SKM-1 treated with dmso at 0.1 percent for 144 hours (cell line): ENCODE data around the gene MECP2.

Experiments
- DNase-seq: peaks from one replicate; lab custom pipeline; 2025; ENCODE audit not compliant: unreplicated experiment; lab: John Stamatoyannopoulos, UW

Gene MECP2

DNA sequence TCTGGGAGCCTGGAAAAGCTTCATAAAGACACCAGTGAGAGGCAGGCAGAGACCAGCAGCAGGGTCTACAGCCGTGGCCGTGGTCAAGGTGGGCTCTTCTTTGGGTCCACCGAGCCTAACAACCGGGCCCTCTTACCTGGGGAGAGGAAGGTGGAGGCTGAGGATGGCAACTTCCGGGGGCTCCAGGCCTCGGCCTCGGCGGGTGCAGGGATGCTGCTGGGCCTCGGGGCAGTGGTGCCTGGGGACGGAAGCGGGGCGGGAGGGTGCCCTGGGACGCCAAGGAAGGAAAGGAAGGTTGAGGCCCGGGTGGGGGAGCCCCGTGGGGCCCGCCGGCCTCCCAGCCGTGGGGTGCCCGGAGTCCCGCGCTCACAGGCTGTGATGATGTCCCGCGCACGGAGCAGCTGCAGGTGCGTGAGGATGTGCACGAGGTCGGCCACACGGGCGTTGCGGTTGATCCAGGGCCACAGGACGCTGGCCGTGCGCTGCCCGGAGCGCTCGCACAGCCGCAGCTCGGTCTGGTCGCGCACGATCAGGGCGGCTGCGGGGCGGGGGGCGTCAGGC lies 78.4 kb downstream of the MECP2 start:
- DNase-seq, result no peak

DNA sequence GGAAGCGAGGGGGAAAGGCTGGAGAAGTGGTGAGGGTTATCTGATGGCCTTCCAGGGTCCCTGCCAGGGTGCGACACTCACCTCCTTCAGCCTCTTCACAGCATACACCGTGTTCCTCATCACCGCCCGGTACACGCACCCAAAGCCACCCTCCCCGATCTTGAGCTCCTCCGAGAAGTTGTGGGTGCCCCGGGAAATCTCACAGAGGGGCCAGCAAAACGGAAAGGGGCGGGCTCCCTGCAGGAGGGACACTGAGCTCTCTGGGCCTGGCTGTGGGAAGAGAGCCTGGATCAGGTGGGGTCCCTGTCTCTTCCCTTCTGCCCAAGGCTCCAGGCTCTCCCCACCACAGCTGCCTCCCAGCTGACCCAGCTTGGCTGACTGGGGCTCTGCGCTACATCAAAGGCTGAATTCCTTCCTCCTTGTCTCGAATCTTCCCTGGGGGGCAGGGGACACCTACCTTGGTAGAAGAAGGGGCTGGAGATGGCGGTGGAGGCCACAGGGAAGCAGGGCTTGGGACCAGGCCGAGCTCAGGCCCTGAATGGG lies 78.9 kb downstream of the MECP2 start:
- no peak for DNase-seq

DNA sequence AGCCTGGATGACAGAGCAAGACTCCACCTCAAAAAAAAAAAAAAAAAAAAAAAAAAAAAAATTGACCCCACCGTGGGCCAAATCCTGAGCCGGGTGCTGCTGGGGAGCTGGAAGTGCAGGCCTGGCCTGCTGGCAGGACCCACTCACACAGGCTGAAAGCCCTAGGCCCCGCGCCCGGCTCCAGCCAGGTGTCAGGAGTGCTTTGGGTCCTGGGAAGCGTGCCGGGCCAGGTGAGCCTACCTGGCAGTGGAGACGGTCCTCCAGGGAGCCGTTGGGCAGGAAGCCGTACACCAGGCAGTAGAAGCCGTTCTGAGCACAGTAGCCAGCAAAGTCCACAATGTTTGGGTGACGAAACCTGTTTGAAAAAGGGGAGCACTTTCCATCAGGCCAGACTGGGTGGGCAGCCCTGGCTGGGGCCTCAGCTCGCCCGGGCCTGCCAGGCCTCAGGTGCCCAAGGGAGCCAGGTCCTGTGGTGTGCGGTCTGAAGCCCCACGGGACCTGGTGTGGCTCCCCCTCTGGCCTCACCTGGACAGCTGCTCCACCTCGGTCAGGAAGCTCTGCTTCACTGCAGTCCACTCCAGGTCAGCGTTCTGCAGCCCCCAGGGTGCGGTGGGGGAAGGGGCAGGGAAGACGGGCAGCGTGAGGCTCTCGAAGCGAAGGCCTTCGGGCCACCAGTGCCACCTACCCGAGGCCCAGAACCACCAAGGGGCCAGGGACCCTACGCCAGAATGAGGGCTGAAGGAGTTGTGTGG lies 79.6 kb downstream of the MECP2 start:
- DNase-seq, result no peak

DNA sequence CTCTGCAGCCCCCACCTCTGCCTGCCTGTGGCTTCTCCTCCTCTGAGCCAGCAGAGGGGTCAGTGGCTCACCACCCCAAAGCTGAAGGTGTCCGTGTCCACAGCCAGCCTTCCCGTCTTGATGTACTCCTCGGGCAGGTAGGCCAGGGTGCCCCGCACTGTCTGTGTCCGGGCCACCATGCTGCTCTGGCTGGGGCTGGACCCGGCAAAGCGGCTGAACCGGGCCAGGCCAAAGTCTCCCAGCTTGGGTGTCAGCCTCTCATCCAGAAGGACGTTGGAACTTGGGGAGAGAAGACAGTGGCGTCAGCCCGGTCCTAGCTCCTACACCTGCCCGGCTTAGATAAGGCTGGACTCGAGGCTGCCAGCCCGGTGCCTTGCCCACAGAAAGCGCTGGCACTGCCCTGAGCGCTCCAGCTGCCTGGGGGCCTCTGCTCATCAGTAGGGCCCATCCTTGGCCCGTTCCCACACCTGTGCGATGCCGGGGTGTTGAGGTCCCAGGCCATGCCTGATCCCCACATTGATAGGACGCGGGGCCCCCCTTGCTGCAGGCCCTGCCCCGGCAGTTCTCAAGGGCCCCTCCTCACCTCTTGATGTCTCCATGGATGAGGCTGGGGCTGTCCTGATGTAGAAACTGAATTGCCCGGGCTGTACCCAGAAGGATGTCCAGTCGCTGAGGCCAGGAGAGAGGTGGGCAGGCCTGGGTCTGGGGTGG lies 81.0 kb downstream of the MECP2 start:
- no peak for DNase-seq

DNA sequence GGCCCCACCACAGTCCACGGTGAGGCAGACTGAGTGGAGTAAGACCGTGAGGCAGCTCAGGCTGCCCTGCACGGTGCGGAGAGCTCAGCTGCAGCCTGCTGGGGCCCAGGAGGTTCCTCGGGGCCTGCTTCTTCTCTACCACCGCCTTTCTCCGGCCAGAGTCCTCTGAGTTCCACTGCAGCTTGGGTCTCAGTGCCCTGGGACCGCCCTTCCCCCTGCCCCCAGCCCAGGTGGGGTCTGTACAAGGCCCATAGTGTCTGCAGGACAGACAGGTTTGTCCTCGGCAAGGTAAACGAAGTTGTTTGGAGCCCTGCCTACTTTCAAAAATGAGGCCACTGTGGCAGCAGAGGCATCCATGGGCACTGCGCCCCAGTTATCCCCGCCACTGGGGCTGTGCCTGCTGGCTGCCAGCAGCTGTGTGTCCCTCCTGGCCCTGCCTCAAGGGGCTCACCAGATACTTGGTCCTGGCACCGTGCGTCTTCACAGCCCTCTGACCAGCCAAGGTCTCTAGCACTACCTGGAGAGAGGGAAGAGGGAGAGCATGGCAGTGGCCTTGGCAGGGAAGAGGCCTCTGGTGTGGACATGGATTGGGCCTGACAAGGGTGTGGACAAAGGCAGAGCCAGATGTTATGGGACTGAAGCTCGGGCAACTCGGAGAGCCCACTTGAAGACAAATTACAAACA lies 81.8 kb downstream of the MECP2 start:
- no peak for DNase-seq

DNA sequence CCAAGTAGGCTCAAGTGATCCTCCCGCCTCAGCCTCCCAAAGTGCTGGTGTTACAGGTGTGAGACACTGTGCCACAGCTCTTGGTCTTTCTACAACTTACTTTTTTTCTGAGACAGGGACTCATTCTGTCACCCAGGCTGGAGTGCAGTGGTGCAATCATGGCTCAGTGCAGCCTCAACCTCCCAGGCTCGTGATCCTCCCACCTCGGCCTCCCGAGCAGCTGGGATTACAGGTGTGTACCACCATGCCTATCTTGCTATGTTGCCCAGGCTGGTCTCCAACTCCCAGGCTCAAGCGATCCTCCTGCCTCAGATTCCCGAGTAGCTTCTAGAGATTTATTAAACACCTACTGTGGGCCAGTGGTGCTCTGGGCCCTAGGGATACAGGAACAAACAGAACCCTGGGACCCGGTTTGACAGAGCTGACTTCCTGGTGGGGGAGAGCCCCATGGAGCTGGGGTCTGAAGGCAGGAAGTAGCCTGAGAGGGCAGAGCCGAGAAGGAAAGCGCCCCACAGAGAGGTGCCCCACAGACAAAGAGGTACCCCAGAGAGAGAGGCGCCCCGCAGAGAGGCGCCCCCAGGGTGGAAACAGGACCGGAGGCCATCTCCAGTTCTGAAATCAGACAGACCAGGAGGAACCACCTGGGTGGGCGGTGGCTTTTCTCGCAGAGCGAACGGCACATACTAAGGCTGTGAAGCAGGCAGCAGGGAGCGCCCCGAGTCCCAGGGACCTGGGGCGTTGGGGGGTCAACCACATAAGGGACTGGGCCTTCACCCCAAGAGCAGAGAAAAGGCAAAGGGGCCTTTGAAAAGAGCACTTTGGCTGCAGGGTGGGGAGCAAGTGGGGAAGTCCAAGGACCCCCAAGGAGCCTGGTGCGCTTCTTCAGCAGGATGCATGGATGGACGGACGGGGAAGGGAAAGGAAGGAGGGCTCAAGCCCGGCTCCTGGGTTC lies 82.8 kb downstream of the MECP2 start:
- DNase-seq, result no peak

DNA sequence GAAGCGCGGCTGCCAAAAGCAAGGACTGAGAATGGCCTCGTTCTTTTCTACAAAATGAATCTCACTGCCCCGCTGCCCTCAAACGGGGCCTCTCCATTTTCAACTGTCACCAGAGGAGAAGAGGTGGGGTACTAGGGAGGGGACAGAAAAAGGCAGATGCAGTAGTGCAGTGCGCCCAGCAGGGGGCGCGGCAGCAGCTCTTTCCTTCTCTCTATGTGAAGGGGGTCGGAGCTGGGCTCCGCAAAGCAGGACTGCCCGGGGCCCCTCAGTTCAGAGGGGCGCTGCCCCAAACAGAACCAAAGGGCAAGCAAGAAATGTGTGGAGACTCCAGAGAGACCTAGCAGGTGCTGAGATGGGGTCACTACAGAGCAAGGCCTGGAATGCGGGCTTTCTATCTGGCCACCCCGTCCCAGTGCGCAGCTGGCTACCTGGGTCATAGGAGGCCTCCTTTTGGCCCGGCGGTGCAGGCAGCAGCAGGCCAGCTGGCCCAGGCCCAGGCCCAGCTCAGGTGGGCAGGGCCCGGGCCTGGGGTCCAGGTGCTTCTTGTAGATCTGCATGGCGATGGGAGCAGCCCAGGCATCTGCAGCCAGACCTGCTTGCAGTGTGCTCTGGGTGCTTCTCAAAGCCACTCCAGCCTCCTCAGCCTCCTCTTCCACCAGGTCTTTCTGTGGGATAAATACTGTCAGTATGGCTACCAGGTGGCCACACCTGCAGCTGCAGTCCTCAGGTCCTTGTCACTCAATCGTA lies 83.7 kb downstream of the MECP2 start:
- DNase-seq, result peak; percentile 8

DNA sequence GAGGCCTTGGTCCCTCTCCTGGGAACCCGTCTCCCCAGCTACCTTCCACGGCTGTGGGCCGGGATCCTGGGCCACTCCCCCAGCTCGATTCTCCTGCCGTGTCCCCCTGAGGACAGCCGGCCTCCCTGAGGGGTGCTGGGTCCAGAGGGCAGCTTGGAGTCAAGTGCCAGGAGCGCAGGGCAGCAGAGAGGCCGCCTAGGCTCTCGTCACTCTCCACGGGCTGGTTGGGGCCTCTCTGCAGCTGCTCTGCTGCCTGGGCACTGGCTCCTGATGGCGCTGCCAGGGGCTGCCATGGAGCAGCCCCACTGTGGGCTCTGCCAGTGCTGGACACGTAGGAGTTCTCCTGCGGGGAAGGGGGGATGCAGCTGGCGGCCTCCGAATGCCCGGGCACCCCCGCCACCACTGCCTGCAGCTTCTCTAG lies 84.5 kb downstream of the MECP2 start:
- DNase-seq, result no peak

DNA sequence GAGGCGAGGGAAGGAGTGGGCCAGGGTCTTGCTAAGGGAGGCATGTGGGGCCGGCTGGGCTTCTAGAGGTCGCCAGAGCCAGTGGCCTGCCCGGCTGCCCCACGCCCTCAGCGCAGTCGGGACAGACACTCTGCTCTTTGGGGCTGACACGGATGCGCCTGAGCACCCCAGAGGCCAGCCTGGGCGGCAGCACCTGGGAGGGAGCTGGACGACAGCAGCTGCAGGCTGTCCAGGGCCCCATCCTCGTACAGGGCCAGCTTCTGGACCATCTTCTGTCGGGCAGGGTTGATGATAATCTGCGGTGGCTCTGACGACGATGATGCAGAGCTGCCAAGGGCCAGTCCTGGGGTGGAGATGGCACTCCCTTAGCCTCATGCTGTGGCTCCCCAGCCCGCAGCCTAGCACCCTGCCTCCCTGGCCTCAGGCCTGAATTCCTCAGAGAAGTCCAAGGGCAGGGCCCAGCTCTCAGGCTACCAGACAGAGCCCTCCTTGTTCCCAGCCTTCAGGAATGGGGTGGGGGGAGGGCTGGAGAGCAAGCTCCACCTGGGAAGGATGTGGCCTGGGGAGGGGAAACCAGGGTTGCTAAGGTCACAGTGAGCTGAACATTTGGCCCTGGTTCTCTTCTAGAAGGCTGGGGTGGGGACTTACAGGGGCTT lies 85.1 kb downstream of the MECP2 start:
- no peak for DNase-seq

DNA sequence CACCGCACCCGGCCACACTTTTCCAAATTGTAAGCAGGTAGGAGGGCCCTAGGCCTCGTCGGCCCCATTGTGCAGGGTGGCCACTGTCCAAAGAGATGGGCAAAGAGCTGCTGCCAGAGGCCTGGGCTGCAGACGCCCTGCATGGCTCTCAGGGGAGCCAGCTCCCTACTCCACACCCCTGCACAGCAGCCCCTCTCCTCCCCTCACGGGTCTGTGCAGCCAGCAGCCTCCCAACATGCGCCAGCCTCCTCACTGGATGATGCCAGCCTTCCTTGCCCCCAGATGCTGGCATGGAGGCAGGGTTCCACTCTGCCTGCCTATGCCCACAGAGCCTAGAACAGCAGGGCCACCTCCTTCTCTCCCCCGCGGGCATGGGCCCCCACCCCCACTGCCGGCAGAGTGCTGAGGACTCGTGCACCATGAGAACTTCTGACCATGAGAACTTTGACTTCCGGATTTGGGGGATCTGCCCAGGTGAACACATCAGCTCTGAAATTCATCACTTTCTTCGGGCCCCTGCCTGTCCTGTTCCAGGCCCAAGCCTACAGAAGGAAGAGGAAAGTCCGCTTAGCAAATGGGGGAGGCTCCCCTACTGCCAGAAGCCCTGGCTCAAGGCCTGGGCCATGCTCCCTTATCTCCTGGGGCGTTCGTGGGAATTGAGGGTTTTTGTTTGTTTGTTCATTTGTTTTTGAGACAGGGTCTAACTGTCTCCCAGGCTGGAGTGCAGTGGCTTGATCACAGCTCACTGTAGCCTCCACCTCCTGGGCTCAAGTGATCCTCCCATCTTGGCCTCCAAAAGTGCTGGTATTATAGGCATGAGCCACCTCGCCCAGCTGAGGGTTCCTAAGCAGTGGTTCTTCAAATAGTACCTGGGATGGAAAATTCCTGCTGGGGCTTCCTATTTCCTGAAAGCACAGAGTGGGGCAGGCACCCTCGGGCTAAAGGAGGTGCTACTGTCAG lies 85.9 kb downstream of the MECP2 start:
- no peak for DNase-seq

DNA sequence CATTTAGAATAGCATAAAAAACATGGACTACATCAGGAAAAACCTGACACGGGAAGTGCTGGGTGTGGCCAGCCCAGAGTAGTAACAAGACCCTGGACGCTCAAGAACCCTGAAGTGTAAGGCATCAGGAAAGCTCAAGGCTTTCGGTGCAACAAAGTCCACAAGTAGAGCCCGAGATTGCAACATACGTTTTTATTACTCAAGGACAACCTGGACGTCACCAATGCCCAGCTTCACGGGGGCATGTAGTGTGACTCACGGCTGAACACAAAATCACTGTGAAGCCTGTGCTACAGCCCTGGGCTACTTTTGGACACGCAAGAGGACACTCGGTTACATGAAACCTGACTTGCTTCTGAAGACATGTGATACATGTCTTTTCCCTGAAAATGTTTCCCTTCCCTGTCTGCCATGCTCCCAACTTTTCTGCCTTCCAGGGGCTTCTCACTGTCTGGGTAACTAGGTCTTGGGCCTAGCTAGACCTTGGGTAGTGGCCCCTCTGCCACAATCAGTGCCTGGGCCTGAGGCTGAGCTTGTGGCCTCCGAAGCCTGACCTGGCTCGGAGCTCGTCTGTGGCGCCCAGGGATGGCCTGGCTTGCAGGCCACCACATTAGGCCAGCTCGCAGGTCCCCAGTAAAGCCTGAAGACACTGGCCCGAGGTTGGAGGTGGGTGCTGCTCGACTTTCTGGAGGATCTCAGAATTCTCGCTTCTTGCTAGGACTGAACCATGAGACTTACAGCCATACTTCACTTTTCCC lies 87.0 kb downstream of the MECP2 start:
- no peak for DNase-seq

DNA sequence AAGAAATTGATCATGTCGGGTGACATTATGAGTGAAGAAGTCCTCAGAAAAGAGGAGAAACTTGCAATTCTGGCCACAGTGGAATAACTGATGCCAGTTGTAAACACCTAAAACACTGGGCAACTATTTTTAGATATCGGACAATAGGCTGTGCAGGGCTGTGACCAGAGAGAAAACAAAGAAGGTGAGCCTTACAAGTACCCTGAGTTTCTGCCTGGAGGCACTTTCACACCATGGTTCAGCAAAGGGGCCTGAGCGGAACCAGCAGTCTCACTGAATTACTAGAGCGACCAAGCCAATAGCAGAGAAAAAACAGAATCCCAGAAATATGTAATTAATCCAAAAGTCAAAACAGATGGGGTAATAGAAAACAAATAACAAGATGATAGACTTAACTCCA lies 89.0 kb downstream of the MECP2 start:
- no peak for DNase-seq

DNA sequence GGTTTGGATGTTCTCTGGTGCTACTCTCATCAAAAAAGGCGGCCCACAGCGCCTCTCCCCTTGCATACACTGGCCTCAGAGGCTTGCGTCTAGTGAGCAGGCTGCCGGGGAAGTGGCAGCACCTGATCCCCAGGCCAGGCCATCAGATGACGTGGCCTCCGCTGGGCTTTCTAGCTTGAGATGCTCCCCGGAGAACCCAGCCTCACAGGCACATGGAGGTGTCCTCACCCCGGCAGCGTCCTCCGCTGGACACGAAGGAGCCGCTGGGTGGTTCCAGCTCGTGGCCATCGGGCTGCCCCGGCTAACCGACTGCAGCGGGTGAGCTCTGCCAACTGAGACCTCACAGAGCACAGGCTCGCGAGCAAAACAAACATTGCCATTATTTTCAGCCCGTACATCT lies 90.6 kb downstream of the MECP2 start:
- DNase-seq, result no peak

DNA sequence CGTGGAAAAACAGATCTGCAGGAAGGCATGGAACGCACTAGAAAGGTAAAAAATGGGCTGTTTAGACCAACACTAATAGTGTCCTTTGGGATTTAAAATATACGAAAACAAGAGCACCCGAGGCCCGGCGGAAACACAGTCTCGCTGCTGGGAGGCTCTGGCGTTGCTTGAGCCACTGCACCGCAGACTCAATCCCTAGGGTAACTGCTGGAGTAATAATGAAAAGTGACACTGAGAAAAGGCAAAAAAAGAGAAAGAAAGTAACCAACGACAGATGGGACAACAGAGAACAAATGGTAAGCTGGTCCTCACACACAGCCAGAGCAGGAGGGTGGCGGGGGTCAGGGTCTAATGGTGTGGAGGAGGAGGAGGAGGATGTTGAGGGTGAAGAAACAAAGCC lies 93.2 kb downstream of the MECP2 start:
- no peak for DNase-seq

DNA sequence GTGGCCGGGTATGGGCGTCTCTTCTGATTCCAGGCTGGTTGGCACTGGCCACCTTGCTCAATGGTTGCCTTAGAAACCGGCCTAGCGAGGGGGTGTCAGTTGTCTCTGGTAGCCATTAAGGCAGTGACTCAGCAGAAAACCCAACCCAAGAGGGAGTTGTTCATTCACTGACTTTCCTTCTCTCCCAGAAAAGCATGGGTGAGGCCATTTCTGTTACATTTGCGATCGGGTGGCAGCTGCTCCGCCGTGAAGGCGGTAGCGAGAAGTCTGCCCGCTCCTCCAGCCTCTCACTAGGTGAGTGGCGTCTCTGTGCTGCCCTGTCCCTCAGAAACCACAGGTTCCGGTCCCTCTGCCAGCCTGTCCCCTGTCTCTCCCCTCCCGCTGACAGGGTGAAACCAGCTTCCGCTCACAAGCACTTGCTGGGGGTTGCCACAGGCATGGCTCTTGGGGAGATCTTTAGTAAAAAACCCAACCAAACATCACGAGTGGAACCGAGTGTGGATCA lies 95.2 kb downstream of the MECP2 start:
- DNase-seq, result peak; percentile 75

DNA sequence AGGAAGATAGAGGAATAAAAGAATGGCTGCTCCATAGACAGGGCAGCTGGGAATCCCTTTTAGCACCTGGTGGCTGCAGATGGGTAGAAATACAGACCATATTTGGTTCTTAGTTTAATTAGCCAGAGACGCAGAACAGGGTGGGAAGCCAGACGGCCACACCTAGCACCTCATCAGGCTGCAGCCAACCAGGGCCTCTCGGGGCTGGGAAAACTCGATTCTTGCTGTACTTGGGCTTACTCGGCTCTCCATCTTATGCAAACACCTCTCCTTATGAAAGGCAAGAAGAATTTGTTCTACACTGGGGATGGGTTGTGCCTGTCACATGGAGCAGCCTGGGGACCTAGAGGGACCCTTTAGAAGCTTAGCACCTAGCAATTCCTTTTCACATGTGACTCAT lies 97.5 kb downstream of the MECP2 start:
- DNase-seq, result no peak

DNA sequence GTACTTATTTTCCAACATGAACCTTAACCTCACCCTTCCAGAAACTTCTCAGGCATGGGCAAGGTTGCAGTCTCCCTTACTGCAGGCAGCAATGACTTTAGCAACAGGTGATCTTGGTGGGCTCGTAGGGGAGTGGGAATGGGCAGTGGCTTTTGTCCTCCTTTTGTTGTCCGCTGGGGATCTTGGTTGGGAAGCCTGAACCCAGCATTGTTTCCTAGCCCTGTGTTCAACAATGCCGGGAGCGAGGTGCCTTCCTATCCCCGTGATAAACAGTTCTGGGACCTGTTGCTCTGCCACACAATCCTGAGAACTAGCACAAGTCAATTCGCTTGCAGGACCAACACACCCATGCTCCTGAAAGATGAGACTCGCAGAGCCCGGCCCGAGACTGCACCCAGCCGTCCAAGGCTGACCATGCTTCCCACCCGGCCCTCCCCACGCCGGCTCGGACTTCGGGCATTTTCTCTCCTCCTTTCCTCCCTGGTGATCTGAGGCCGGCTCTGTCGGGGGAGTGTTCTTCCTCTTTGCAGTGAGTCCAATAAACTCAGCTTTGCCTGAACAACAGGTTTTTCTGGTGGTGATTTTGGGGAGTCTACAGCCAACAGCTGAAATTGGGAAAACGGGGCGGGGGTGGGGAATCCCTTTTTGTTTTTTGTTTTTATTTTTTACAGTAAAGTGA lies 98.0 kb downstream of the MECP2 start:
- DNase-seq, result no peak
